Fibroblast of mammary gland (primary cell): Measurements from ENCODE around the gene PFKFB4.

Experiments
- DNase-seq: peaks from one replicate; pipeline ENCODE4 v3.0.0-alpha.2; 2010; ENCODE audit warnings: low read depth
- H3K4me3 ChIP-seq: 2 replicates; pipeline ENCODE4 v1.5.1; 2011; ENCODE audit warnings: low read depth, mild to moderate bottlenecking, low read length, moderate library complexity; ENCODE audit not compliant: control insufficient read depth
- TF ChIP-seq, protein P1 (sequence below): conservative IDR thresholded peaks from 2 replicates; pipeline ENCODE4 v1.5.1; 2011; ENCODE audit warnings: low read depth, low read length, inconsistent platforms; ENCODE audit not compliant: control insufficient read depth, insufficient read depth

Gene PFKFB4

GRCh38 chr3:48507256-48508061 is 49.1 kb downstream of the PFKFB4 start:
- no peak overlapping the region for H3K4me3 ChIP-seq
- peak; percentile 55 for DNase-seq
- TF ChIP-seq, protein P1, sequence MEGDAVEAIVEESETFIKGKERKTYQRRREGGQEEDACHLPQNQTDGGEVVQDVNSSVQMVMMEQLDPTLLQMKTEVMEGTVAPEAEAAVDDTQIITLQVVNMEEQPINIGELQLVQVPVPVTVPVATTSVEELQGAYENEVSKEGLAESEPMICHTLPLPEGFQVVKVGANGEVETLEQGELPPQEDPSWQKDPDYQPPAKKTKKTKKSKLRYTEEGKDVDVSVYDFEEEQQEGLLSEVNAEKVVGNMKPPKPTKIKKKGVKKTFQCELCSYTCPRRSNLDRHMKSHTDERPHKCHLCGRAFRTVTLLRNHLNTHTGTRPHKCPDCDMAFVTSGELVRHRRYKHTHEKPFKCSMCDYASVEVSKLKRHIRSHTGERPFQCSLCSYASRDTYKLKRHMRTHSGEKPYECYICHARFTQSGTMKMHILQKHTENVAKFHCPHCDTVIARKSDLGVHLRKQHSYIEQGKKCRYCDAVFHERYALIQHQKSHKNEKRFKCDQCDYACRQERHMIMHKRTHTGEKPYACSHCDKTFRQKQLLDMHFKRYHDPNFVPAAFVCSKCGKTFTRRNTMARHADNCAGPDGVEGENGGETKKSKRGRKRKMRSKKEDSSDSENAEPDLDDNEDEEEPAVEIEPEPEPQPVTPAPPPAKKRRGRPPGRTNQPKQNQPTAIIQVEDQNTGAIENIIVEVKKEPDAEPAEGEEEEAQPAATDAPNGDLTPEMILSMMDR: peak; percentile 22

DNA sequence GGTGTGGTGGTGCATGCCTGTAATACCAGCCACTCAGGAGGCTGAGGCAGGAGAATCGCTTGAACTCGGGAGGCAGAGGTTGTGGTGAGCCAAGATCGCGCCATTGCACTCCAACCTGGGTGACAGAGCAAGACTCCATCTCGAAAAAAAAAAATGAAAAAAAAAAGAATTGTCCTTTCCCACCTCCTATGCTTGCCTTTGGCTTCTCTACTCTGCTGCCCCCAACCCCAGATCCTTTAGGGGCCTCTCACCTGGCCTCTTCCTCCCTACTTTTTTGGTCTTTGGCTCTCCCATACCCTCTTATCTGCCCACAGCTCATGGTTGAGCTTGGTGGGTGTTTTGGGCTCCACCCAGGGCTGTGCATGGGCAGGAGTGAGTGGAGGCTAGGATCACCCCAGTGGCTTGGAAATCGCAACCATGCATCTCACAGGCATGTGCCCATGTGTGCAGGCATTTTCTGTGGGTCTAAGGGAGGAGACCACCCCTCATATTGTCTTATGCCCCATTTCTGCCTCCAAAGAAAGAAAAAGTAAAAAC is 50.6 kb downstream of the PFKFB4 start:
- TF ChIP-seq, protein P1: no peak
- H3K4me3 ChIP-seq: no peak overlapping the region
- DNase-seq: no peak

GRCh38 chr3:48505146-48505545 is 51.5 kb downstream of the PFKFB4 start:
- TF ChIP-seq, protein P1: no peak
- DNase-seq: no peak
- H3K4me3 ChIP-seq: no peak overlapping the region

DNA sequence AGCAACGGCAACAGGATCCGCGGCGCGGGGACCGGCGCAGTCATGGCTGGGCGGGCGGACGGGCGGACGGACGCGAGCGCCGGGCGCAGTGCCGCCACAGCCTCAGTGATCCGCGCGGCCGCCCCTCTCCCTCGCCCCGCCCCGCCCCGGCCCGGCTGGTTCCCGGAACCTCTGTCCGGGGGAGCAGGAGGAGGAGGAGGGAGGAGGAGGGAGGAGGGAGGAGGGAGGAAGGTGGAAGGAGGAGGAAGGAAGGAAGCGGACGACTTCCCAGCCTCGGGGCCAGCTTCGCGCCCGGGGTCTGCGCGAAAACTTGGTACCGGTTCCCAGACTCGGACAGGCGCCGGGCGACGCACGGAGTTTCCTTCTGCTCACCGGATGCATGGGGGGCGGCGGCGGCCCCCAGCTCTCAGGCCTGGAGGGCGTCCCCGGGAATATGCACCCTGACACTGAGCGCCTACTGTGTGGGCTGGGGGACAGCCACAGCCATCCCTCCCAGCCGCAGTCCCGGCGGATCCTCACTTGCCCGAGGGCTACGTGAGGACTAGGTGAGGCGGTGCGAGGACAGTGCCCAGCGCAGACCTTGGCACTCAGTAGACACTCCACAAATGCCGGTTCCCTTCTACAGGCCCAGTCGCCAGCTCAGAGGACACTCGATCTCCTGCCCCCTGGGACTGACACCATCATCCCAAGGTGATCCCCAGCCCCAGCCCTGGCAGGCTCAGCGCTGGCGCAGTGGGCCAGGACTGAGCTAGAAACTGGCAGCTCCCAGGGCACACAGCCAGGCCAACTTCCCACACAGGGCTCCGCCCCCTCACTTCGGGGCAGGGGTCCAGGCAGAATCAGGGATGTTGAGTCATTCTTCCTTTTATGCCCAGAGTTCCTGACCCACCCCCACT is 52.3 kb downstream of the PFKFB4 start, which contains the start of gene SHISA5:
Gene SHISA5 (minus strand): TSS at position 124 of the 896 bp plus-strand sequence. CDS start 80 bp downstream, at position 44.
- peak; percentile 71 for DNase-seq

DNA sequence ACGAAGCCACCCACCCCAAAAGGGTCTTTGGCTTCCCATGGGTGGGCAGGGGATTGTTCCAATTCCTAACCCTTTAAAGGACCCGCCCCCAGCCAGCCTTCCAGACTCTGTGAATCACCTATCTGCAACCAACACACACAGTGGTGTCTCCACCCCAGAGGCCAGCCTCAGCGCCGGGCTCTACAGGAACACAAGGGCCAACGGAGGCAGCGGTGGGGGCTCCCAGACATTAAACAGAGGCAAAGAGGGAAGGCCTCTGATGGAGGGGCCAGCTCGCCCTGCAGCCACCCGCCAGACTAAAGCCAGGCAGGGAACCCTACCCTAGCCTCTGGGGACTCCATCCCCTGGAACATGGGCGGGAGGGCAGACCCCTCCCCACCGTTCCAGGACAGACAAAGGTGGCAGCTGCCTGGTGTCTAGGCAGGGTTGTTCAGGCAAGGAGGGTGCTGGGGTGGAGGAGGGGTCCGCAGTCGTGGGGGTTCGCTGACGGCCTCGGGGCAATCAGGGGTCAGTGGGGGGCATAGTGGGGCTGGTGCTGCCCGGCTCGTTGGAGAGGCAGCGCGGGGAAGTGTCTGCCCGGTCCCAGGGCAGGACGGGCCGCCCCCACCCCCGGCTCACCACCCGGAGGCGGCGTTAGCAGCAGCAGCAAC is 53.1 kb downstream of the PFKFB4 start:
- DNase-seq: peak; percentile 55
- TF ChIP-seq, protein P1: no peak
- H3K4me3 ChIP-seq: peak overlapping the region; percentile 68

More for the DNA sequence above, 52.3 kb downstream of the PFKFB4 start, which contains the start of gene SHISA5:
- H3K4me3 ChIP-seq: peak within 1 kb of the TSS; percentile 68
- TF ChIP-seq, protein P1: no peak

GRCh38 chr3:48502728-48503168 is 53.9 kb downstream of the PFKFB4 start:
- DNase-seq: no peak
- H3K4me3 ChIP-seq: peak overlapping the region; percentile 68
- TF ChIP-seq, protein P1: no peak
